Adrenal gland (tissue), 12 donors: ENCODE results near the gene CCDC30. TPM values are rescaled to one million over a fixed set of nuclear protein-coding genes. Genes with fewer than 3 reads are reported as not detected.
"Not testable (repeated sequence)": the region's sequence is repeated elsewhere in the genome, so short reads cannot be mapped to it uniquely, and the experiment has no call there.

ENCODE experiments used
- DNase-seq, 7 donors: peaks; one replicate each; pipeline ENCODE4 v3.0.0-alpha.2; 2019 to 2020
- H3K27ac ChIP-seq, 5 donors: fragments of 200-600 bp; sonication (generic) in 4 of 5; 1 replicate in 3 of 5; 2 replicates in 2 of 5; pipeline versions ENCODE4 v1.5.1 to v1.8.0; 2016 to 2020; ENCODE audit warnings: mild to moderate bottlenecking in 1 of 5
- H3K27me3 ChIP-seq: fragments of 200-600 bp; 2 replicates; pipeline ENCODE4 v1.8.0; 2021
- H3K36me3 ChIP-seq, 2 donors: fragments of 200-600 bp; replicated peaks in 1 of 2; 1 replicate in 1 of 2; 2 replicates in 1 of 2; pipeline versions ENCODE4 v1.5.1 to v1.8.0; 2018 to 2022
- H3K4me1 ChIP-seq, 2 donors: fragments of 200-600 bp; replicated peaks in 1 of 2; 1 replicate in 1 of 2; 2 replicates in 1 of 2; pipeline versions ENCODE4 v1.5.1 to v1.8.0; 2018 to 2021
- H3K4me3 ChIP-seq, 4 donors: fragments of 200-600 bp; sonication (generic) in 3 of 4; one replicate each; pipeline ENCODE4 v1.5.1; 2016 to 2018
- H3K9me3 ChIP-seq, 3 donors: fragments of 200-600 bp; sonication (generic) in 1 of 3; replicated peaks in 1 of 3; 1 replicate in 2 of 3; 2 replicates in 1 of 3; pipeline versions ENCODE4 v1.5.1 to v1.8.0; 2016 to 2021
- CTCF ChIP-seq, 6 experiments: fragments of 450-650 bp in 4 of 6; fragments of 200-600 bp in 2 of 6; sonication (generic) in 1 of 6; IDR thresholded peaks; 1 replicate in 5 of 6; 2 replicates in 1 of 6; pipeline versions ENCODE4 v1.5.1 to v1.8.0; 2016 to 2021; ENCODE audit warnings: antibody characterized with exemption in 6 of 6, mild to moderate bottlenecking in 2 of 6, moderate library complexity in 1 of 6
- POLR2A ChIP-seq, 2 donors: fragments of 450-650 bp; IDR thresholded peaks; one replicate each; pipeline ENCODE4 v1.6.1; 2017; ENCODE audit warnings: antibody characterized with exemption in 2 of 2, mild to moderate bottlenecking in 2 of 2, moderate library complexity in 1 of 2
- WGBS, 4 donors: extraction: QIAGEN DNeasy Blood & Tissue Kit in 2 of 4; methylation state at CpG; one replicate each; pipeline versions ENCODE4 v1.1.5 to v1.1.7; 2013 to 2017; 5-methylcytosine and 5-hydroxymethylcytosine counted together
- intact Hi-C, 2 donors: fragments of 100-400 bp; cut with DNase I; formaldehyde crosslinking; loops; one replicate each; pipeline versions ENCODE4 v1.14.1 to v1.15.0; 2022 to 2023
- polyA plus RNA-seq, 3 donors: library from polyadenylated mRNA; stranded (reverse); fragments of 200-250 nt in 2 of 3; fragments of 350-450 nt in 1 of 3; fragmentation: Illumina TruSeq in 1 of 3; extraction: RNeasy Lipid Tissue Mini Kit (QIAGEN cat#74804) in 1 of 3; gene quantifications; one replicate each; pipeline ENCODE4 v1.2.3, GENCODE V29; 2013 to 2014
- total RNA-seq, 9 donors: library from RNA; depleted of rRNA in 4 of 9; stranded (reverse); fragments of >200 nt in 4 of 9; fragments of 120-200 nt in 1 of 9; fragmentation: NEBNext Ultra II Directional in 1 of 9; extraction: Animal tissue kit (Norgen Biotek cat#: 25700) in 1 of 9; gene quantifications; one replicate each; pipeline versions ENCODE4 v1.1.0 to v1.2.4, GENCODE V29; 2013 to 2023
- donor health status: healthy with polysubstance abuse.
- donor health status: Bipolar disorder and iron deficiency.
- donor health status: DM: yes; HTN: yes; CAD: no.
- donor health status: DM: no; HTN: no; CAD: no.
- donor health status: DM: no; HTN: no; CAD: no.
- donor health status: DM: yes; HTN: yes; CAD: no.

The CCDC30 gene
- total and polyA plus RNA-seq, 12 donors: 1.8 to 8.3 (median 4.0) TPM

GRCh38 chr1:42466030-42466429, 2.9 kb downstream of the CCDC30 start:
- no peaks in the 10 kb centered on the region for H3K9me3 ChIP-seq
- peaks cover 6 to 24% of the 10 kb centered on the region in 2 donors for H3K4me1 ChIP-seq
- H3K36me3 ChIP-seq: no peaks in the 10 kb centered on the region
- no peak for DNase-seq
- H3K27ac ChIP-seq: no peak overlapping the region
- 80 to 89% (median 85%) methylated on average over 2 of the region's 2 CpGs for WGBS, 4 donors
- intact Hi-C loops: loop anchor here in 1 of 2 donors (10.0 kb wide), 2 partner anchors 121 to 291 kb away; no protein-coding TSS in a partner anchor
- no peaks in the 10 kb centered on the region for H3K27me3 ChIP-seq
- H3K4me3 ChIP-seq: no peak overlapping the region
- TF ChIP-seq POLR2A (IDR thresholded peaks at IDR 0.05) (no peak), CTCF (IDR thresholded peaks at IDR 0.05) (no peak)

GRCh38 chr1:42469727-42470126, 6.6 kb downstream of the CCDC30 start:
- DNase-seq: no peak
- intact Hi-C loops: loop anchor here in 1 of 2 donors (10.0 kb wide), 2 partner anchors 125 to 295 kb away; no protein-coding TSS in a partner anchor

DNA sequence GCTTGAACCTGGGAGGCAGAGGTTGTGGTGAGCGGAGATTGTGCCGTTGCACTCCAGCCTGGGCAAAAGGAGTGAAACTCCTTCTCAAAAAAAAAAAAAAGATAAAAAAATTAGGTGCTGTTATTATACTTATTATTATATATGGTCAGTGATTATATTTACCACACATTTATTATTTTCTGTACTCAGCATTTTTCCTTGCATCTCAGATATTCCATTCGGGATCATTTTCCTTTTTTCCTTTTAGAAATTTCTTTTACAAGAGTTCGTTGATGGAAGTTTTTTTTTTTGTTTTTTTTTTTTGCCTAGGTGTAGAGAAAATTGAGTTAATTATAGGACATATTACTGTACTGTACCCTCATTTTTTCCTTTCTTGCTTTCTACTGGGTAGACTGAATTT, 13.5 kb downstream of the CCDC30 start:
- Histone ChIP-seq H3K4me3 (no peak overlapping the region), H3K27me3 (no peaks in the 10 kb centered on the region), H3K4me1 (no peaks in the 10 kb centered on the region), H3K27ac (no peak overlapping the region), H3K9me3 (no peaks in the 10 kb centered on the region), H3K36me3 (no peaks in the 10 kb centered on the region)
- no peak for TF ChIP-seq CTCF (IDR thresholded peaks at IDR 0.05)
- no peak for TF ChIP-seq POLR2A (IDR thresholded peaks at IDR 0.05)
- no peak for DNase-seq
- intact Hi-C loops: no loop called here
- WGBS, 4 donors: 89 to 99% (median 94%) methylated on average over 4 of the region's 4 CpGs

More at GRCh38 chr1:42469727-42470126, 6.6 kb downstream of the CCDC30 start:
- Histone ChIP-seq H3K9me3 (no peaks in the 10 kb centered on the region), H3K27me3 (no peaks in the 10 kb centered on the region), H3K4me1 (no peaks in the 10 kb centered on the region), H3K36me3 (no peaks in the 10 kb centered on the region), H3K4me3 (no peak overlapping the region), H3K27ac (no peak overlapping the region)
- TF ChIP-seq CTCF (IDR thresholded peaks at IDR 0.05): no peak
- TF ChIP-seq POLR2A (IDR thresholded peaks at IDR 0.05): no peak
- WGBS, 4 donors: 94 to 100% (median 96%) methylated on average over 2 of the region's 2 CpGs

- H3K27ac ChIP-seq, H3K9me3 ChIP-seq, H3K4me3 ChIP-seq, H3K27me3 ChIP-seq, intact Hi-C loops, H3K36me3 ChIP-seq, H3K4me1 ChIP-seq, DNase-seq: not testable (repeated sequence)
- 82 to 89% (median 86%) methylated on average over 4 of the region's 4 CpGs for WGBS, 4 donors
These were observed 14.3 kb downstream of the CCDC30 start for GRCh38 chr1:42477354-42477753.

- WGBS, 4 donors: 93 to 99% (median 94%) methylated on average over 3 of the region's 3 CpGs
- no peaks in the 10 kb centered on the region for H3K27me3 ChIP-seq
- TF ChIP-seq CTCF (IDR thresholded peaks at IDR 0.05) (no peak), POLR2A (IDR thresholded peaks at IDR 0.05) (no peak)
- peaks cover 0 to under 1% of the 10 kb centered on the region in 2 donors for H3K36me3 ChIP-seq
- no peaks in the 10 kb centered on the region for H3K4me1 ChIP-seq
- H3K27ac ChIP-seq: no peak overlapping the region
- H3K4me3 ChIP-seq: no peak overlapping the region
- intact Hi-C loops: no loop called here
- DNase-seq: no peak
- no peaks in the 10 kb centered on the region for H3K9me3 ChIP-seq
These were observed 14.7 kb downstream of the CCDC30 start for GRCh38 chr1:42477775-42478174.
